HEK293 (cell line): Measurements from ENCODE around the gene TC2N.

ENCODE experiments used
- GLIS2 ChIP-seq: fragments of 450-650 bp; formaldehyde crosslinking; IDR thresholded peaks from 2 replicates; pipeline ENCODE4 v1.5.1; 2016; ENCODE audit warnings: missing biosample characterization, missing genetic modification characterization
- HOXA7 ChIP-seq: sonication (generic); formaldehyde crosslinking; IDR thresholded peaks from 2 replicates; pipeline ENCODE4 v1.8.1; 2022; ENCODE audit warnings: missing genetic modification reagents, borderline replicate concordance
- HOXD13 ChIP-seq: sonication (generic); formaldehyde crosslinking; IDR thresholded peaks from 2 replicates; pipeline ENCODE4 v1.8.0; 2022; ENCODE audit warnings: missing genetic modification reagents, borderline replicate concordance
- IKZF3 ChIP-seq: fragments of 450-650 bp; IDR thresholded peaks from 2 replicates; pipeline ENCODE4 v1.5.0; 2018; ENCODE audit warnings: missing biosample characterization, mild to moderate bottlenecking, missing genetic modification characterization, moderate library complexity
- INSM2 ChIP-seq: fragments of 450-650 bp; formaldehyde crosslinking; IDR thresholded peaks from 2 replicates; pipeline ENCODE4 v1.5.1; 2016; ENCODE audit warnings: missing biosample characterization, missing genetic modification characterization
- KLF16 ChIP-seq: fragments of 450-650 bp; formaldehyde crosslinking; IDR thresholded peaks from 2 replicates; pipeline ENCODE4 v1.5.1; 2017; ENCODE audit warnings: missing biosample characterization, missing genetic modification characterization
- KLF9 ChIP-seq: fragments of 450-650 bp; formaldehyde crosslinking; IDR thresholded peaks from 2 replicates; pipeline ENCODE4 v1.5.1; 2016; ENCODE audit warnings: missing biosample characterization, missing genetic modification characterization, low read depth
- ZBTB7A ChIP-seq: fragments of 450-650 bp; formaldehyde crosslinking; IDR thresholded peaks from 2 replicates; pipeline ENCODE4 v1.5.1; 2016; ENCODE audit warnings: low read depth, missing biosample characterization, missing genetic modification characterization
- ZNF239 ChIP-seq: fragments of 450-650 bp; formaldehyde crosslinking; IDR thresholded peaks from 2 replicates; pipeline ENCODE4 v1.5.1; 2016; ENCODE audit warnings: missing biosample characterization, missing genetic modification characterization
- ZNF248 ChIP-seq: fragments of 450-650 bp; formaldehyde crosslinking; IDR thresholded peaks from 2 replicates; pipeline ENCODE4 v1.5.1; 2017; ENCODE audit warnings: missing biosample characterization, missing genetic modification characterization
- ZNF280C ChIP-seq: fragments of 450-650 bp; formaldehyde crosslinking; IDR thresholded peaks from 2 replicates; pipeline ENCODE4 v1.5.1; 2016; ENCODE audit warnings: missing biosample characterization, missing genetic modification characterization
- ZNF350 ChIP-seq: fragments of 450-650 bp; formaldehyde crosslinking; IDR thresholded peaks from 2 replicates; pipeline ENCODE4 v1.5.0; 2017; ENCODE audit warnings: missing biosample characterization, mild to moderate bottlenecking, missing genetic modification characterization
- ZNF354C ChIP-seq: fragments of 450-650 bp; formaldehyde crosslinking; IDR thresholded peaks from 2 replicates; pipeline ENCODE4 v1.5.1; 2016; ENCODE audit warnings: missing biosample characterization, missing genetic modification characterization, low read depth, borderline replicate concordance
- ZNF449 ChIP-seq: fragments of 450-650 bp; formaldehyde crosslinking; IDR thresholded peaks from 2 replicates; pipeline ENCODE4 v1.5.1; 2017; ENCODE audit warnings: missing biosample characterization, mild to moderate bottlenecking, missing genetic modification characterization, moderate library complexity
- ZNF48 ChIP-seq: fragments of 450-650 bp; formaldehyde crosslinking; IDR thresholded peaks from 2 replicates; pipeline ENCODE4 v1.5.1; 2016; ENCODE audit warnings: missing biosample characterization, missing genetic modification characterization
- ZNF513 ChIP-seq: fragments of 450-650 bp; IDR thresholded peaks from 2 replicates; pipeline ENCODE4 v1.5.1; 2018; ENCODE audit warnings: missing biosample characterization, missing genetic modification characterization
- ZNF518A ChIP-seq: fragments of 450-650 bp; formaldehyde crosslinking; conservative IDR thresholded peaks from 2 replicates; pipeline ENCODE4 v1.5.1; 2016; ENCODE audit warnings: low read depth, missing biosample characterization, missing genetic modification characterization
- ZNF544 ChIP-seq: fragments of 450-650 bp; formaldehyde crosslinking; IDR thresholded peaks from 2 replicates; pipeline ENCODE4 v1.5.0; 2017; ENCODE audit warnings: missing biosample characterization, missing genetic modification characterization
- ZNF548 ChIP-seq: fragments of 450-650 bp; formaldehyde crosslinking; IDR thresholded peaks from 2 replicates; pipeline ENCODE4 v1.5.1; 2016; ENCODE audit warnings: missing biosample characterization, missing genetic modification characterization
- ZNF692 ChIP-seq: fragments of 450-650 bp; formaldehyde crosslinking; IDR thresholded peaks from 2 replicates; pipeline ENCODE4 v1.5.1; 2016; ENCODE audit warnings: missing biosample characterization, missing genetic modification characterization
- ZNF768 ChIP-seq: fragments of 450-650 bp; formaldehyde crosslinking; IDR thresholded peaks from 2 replicates; pipeline ENCODE4 v1.5.1; 2018; ENCODE audit warnings: missing biosample characterization, mild to moderate bottlenecking, missing genetic modification characterization
- ZNF785 ChIP-seq: fragments of 450-650 bp; formaldehyde crosslinking; IDR thresholded peaks from 2 replicates; pipeline ENCODE4 v1.5.1; 2016; ENCODE audit warnings: missing biosample characterization, missing genetic modification characterization
- ZNF792 ChIP-seq: fragments of 450-650 bp; formaldehyde crosslinking; IDR thresholded peaks from 2 replicates; pipeline ENCODE4 v1.5.1; 2016; ENCODE audit warnings: missing biosample characterization, missing genetic modification characterization
- ZSCAN4 ChIP-seq: fragments of 450-650 bp; formaldehyde crosslinking; IDR thresholded peaks from 2 replicates; pipeline ENCODE4 v1.5.1; 2017; ENCODE audit warnings: missing biosample characterization, missing genetic modification characterization

TC2N gene

GRCh38 chr14:91858536-91859275, 8.6 kb downstream of the TC2N start (continued):
- TF ChIP-seq ZNF518A (tag by site-specific recombination) = no peak
- no peak for TF ChIP-seq ZNF544 (tag by site-specific recombination)
- no peak for TF ChIP-seq HOXA7 (CRISPR knock-in tag)
- TF ChIP-seq ZNF248 (tag by site-specific recombination) = no peak
- peak; percentile 35; the same call in 1 of the 2 replicates for TF ChIP-seq ZNF449
- no peak for TF ChIP-seq ZNF280C (tag by site-specific recombination)
- no peak for TF ChIP-seq ZNF350
- TF ChIP-seq INSM2 (tag by site-specific recombination) = peak; percentile 83; the same call in 1 of the 2 replicates
- no peak for TF ChIP-seq ZNF354C (tag by site-specific recombination)
- no peak for TF ChIP-seq HOXD13 (CRISPR knock-in tag)
- TF ChIP-seq ZNF513 (tag by site-specific recombination) = no peak
- no peak for TF ChIP-seq ZNF692 (tag by site-specific recombination)
- no peak for TF ChIP-seq ZNF239 (tag by site-specific recombination)
- TF ChIP-seq KLF16 = no peak
- TF ChIP-seq KLF9 (tag by site-specific recombination) = no peak
- no peak for TF ChIP-seq ZSCAN4
- TF ChIP-seq ZNF768 (tag by site-specific recombination) = no peak
- no peak for TF ChIP-seq IKZF3 (tag by site-specific recombination)
- no peak; the same call in 1 of the 2 replicates for TF ChIP-seq GLIS2 (tag by site-specific recombination)
- TF ChIP-seq ZBTB7A (tag by site-specific recombination) = no peak
- TF ChIP-seq ZNF48 = no peak
- no peak for TF ChIP-seq ZNF548 (tag by site-specific recombination)
- TF ChIP-seq ZNF785 (tag by site-specific recombination) = no peak
- no peak for TF ChIP-seq ZNF792 (tag by site-specific recombination)
